Stimulated activated CD8-positive, alpha-beta memory T cell treated with anti-CD3 and anti-CD28 coated beads, Interleukin-4, amount 100 ng/mL, for 48 hours (primary cell): ENCODE data around the gene PKN1.
"Not testable (repeated sequence)": the region's sequence is repeated elsewhere in the genome, so short reads cannot be mapped to it uniquely, and the experiment has no call there.

ENCODE experiments used
- DNase-seq: peaks from one replicate; pipeline ENCODE4 v3.0.0-alpha.2; 2020

PKN1 gene

GRCh38 chr19:14432791-14433553 lies at the start of gene PKN1:
PKN1 (plus strand) TSS chr19:14433306; CDS start chr19:14433522, 216 bp downstream.
- DNase-seq: peak; percentile 77

GRCh38 chr19:14383661-14384555 lies 49.2 kb upstream of the PKN1 start:
- peak; percentile 76 for DNase-seq

GRCh38 chr19:14385492-14385891 lies 47.6 kb upstream of the PKN1 start:
- DNase-seq: peak; percentile 62

- DNase-seq: no peak
These were observed 42.6 kb upstream of the PKN1 start for GRCh38 chr19:14390548-14390947.

- DNase-seq: no peak
These were observed 41.8 kb upstream of the PKN1 start for GRCh38 chr19:14391156-14391821.

- no peak for DNase-seq
These were observed 39.8 kb upstream of the PKN1 start for GRCh38 chr19:14393329-14393728.

- no peak for DNase-seq
These were observed 38.9 kb upstream of the PKN1 start for GRCh38 chr19:14394167-14394566.

GRCh38 chr19:14395262-14395661 lies 37.8 kb upstream of the PKN1 start:
- no peak for DNase-seq

GRCh38 chr19:14395710-14396336 lies 37.3 kb upstream of the PKN1 start:
- no peak for DNase-seq

- not testable (repeated sequence) for DNase-seq
These were observed 36.4 kb upstream of the PKN1 start for GRCh38 chr19:14396730-14397129.

- DNase-seq: not testable (repeated sequence)
These were observed 35.9 kb upstream of the PKN1 start for GRCh38 chr19:14397168-14397567.

- DNase-seq: no peak
These were observed 32.1 kb upstream of the PKN1 start for GRCh38 chr19:14400951-14401431.

GRCh38 chr19:14401468-14402195 lies 31.5 kb upstream of the PKN1 start:
- DNase-seq: no peak

GRCh38 chr19:14402332-14403144 lies 30.6 kb upstream of the PKN1 start:
- DNase-seq: no peak

- not testable (repeated sequence) for DNase-seq
These were observed 29.8 kb upstream of the PKN1 start for GRCh38 chr19:14403145-14403930.

GRCh38 chr19:14404312-14404711 lies 28.8 kb upstream of the PKN1 start:
- no peak for DNase-seq

- no peak for DNase-seq
These were observed 27.7 kb upstream of the PKN1 start for GRCh38 chr19:14405380-14405757.

- DNase-seq: peak; percentile 98
These were observed 27.1 kb upstream of the PKN1 start for GRCh38 chr19:14405758-14406644.
